ENCODE measurements around the gene PYDC2.

The PYDC2 gene

GRCh38 chr3:191461113-191461595 lies at the start of gene PYDC2:
TSS of gene PYDC2 (plus strand) at chr3:191461163. CDS start at chr3:191461163, 0 bp downstream.
- no peak for DNase-seq

- DNase-seq = no peak
Measured at GRCh38 chr3:191412759-191413158, 48.2 kb upstream of the PYDC2 start.

GRCh38 chr3:191414286-191414685 lies 46.7 kb upstream of the PYDC2 start:
- no peak for DNase-seq

- DNase-seq = no peak
Measured at GRCh38 chr3:191414732-191415131, 46.2 kb upstream of the PYDC2 start.

- DNase-seq = no peak
Measured at GRCh38 chr3:191415566-191415965, 45.4 kb upstream of the PYDC2 start.

- no peak for DNase-seq
Measured at GRCh38 chr3:191417457-191417729, 43.6 kb upstream of the PYDC2 start.

GRCh38 chr3:191420771-191421170 lies 40.2 kb upstream of the PYDC2 start:
- DNase-seq = no peak

GRCh38 chr3:191424881-191425280 lies 36.1 kb upstream of the PYDC2 start:
- DNase-seq = no peak

- DNase-seq = no peak
Measured at GRCh38 chr3:191425322-191425734, 35.6 kb upstream of the PYDC2 start.

GRCh38 chr3:191426311-191426710 lies 34.7 kb upstream of the PYDC2 start:
- no peak for DNase-seq

GRCh38 chr3:191428177-191428576 lies 32.8 kb upstream of the PYDC2 start:
- DNase-seq = no peak

GRCh38 chr3:191430103-191430502 lies 30.9 kb upstream of the PYDC2 start:
- DNase-seq = no peak

GRCh38 chr3:191431160-191431822 lies 29.7 kb upstream of the PYDC2 start:
- DNase-seq = no peak

GRCh38 chr3:191432162-191432561 lies 28.8 kb upstream of the PYDC2 start:
- DNase-seq = no peak

- DNase-seq = no peak
Measured at GRCh38 chr3:191434024-191434423, 26.9 kb upstream of the PYDC2 start.

- no peak for DNase-seq
Measured at GRCh38 chr3:191435981-191436380, 25.0 kb upstream of the PYDC2 start.

GRCh38 chr3:191438150-191438814 lies 22.7 kb upstream of the PYDC2 start:
- DNase-seq = no peak

- DNase-seq = no peak
Measured at GRCh38 chr3:191440532-191440931, 20.4 kb upstream of the PYDC2 start.

- no peak for DNase-seq
Measured at GRCh38 chr3:191441687-191442086, 19.3 kb upstream of the PYDC2 start.

- DNase-seq = no peak
Measured at GRCh38 chr3:191444569-191444968, 16.4 kb upstream of the PYDC2 start.

GRCh38 chr3:191449256-191449655 lies 11.7 kb upstream of the PYDC2 start:
- DNase-seq = no peak

GRCh38 chr3:191455257-191455952 lies 5.6 kb upstream of the PYDC2 start:
- DNase-seq = no peak

GRCh38 chr3:191460360-191460759 lies 603 bp upstream of the PYDC2 start:
- no peak for DNase-seq

- DNase-seq = no peak
Measured at GRCh38 chr3:191470080-191470479, 9.1 kb downstream of the PYDC2 start.
